ENCODE data around the gene THBS1. TPM values are rescaled to one million over a fixed set of nuclear protein-coding genes. Genes with fewer than 3 reads are reported as not detected.

The THBS1 gene
- total RNA-seq, 1 donor, result 7,420 TPM

DNA sequence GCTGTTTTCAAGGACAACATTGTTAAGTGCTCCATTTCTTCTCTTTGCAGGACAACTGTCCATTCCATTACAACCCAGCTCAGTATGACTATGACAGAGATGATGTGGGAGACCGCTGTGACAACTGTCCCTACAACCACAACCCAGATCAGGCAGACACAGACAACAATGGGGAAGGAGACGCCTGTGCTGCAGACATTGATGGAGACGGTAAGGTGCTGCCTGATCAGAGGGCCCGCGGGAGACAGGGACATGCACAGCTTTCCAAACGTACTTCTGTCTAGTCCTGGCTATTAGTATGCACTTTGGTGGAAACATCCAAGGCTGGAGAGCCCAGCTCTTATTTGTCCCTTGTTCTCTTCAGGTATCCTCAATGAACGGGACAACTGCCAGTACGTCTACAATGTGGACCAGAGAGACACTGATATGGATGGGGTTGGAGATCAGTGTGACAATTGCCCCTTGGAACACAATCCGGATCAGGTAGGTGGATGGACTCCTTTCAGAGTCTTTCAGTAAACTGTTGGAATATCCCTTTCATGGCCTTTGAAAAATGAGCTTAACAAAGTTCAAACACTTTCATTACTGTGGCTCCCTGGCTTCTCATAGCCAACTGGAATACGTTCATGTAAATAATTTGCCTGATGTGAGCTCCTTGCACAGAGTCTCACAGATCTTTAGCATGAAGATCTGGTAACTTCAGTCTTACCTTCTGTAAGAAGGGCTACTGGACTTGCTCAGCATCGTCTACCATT lies 10.4 kb downstream of the THBS1 start:
- TF ChIP-seq, protein P1, sequence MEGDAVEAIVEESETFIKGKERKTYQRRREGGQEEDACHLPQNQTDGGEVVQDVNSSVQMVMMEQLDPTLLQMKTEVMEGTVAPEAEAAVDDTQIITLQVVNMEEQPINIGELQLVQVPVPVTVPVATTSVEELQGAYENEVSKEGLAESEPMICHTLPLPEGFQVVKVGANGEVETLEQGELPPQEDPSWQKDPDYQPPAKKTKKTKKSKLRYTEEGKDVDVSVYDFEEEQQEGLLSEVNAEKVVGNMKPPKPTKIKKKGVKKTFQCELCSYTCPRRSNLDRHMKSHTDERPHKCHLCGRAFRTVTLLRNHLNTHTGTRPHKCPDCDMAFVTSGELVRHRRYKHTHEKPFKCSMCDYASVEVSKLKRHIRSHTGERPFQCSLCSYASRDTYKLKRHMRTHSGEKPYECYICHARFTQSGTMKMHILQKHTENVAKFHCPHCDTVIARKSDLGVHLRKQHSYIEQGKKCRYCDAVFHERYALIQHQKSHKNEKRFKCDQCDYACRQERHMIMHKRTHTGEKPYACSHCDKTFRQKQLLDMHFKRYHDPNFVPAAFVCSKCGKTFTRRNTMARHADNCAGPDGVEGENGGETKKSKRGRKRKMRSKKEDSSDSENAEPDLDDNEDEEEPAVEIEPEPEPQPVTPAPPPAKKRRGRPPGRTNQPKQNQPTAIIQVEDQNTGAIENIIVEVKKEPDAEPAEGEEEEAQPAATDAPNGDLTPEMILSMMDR (IDR thresholded peaks at IDR 0.05; ENCODE audit: insufficient read depth, low read depth, low read length), result no peak
- no peak overlapping the region for H3K4me3 ChIP-seq (ENCODE audit: low read depth, low read length)
- peak; percentile 34 for DNase-seq (ENCODE audit: low read depth)

GRCh38 chr15:39591896-39592315 lies 11.0 kb downstream of the THBS1 start:
- TF ChIP-seq, protein P1 (IDR thresholded peaks at IDR 0.05; ENCODE audit: insufficient read depth, low read depth, low read length), result no peak
- H3K4me3 ChIP-seq (ENCODE audit: low read depth, low read length), result no peak overlapping the region
- DNase-seq (ENCODE audit: low read depth), result peak; percentile 30

DNA sequence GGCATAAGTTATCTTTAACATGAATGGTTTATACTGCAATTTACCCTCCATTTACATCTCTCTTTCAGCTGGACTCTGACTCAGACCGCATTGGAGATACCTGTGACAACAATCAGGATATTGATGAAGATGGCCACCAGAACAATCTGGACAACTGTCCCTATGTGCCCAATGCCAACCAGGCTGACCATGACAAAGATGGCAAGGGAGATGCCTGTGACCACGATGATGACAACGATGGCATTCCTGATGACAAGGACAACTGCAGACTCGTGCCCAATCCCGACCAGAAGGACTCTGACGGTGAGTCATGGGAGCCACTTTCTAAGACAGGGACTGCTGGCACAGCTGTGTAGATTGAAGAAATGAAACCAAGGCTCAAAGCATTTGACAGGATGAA lies 11.6 kb downstream of the THBS1 start:
- TF ChIP-seq, protein P1 (IDR thresholded peaks at IDR 0.05; ENCODE audit: insufficient read depth, low read depth, low read length), result no peak
- DNase-seq (ENCODE audit: low read depth), result peak; percentile 37
- no peak overlapping the region for H3K4me3 ChIP-seq (ENCODE audit: low read depth, low read length)

- DNase-seq (ENCODE audit: low read depth), result peak; percentile 19
- TF ChIP-seq, protein P1 (IDR thresholded peaks at IDR 0.05; ENCODE audit: insufficient read depth, low read depth, low read length), result no peak
- no peak overlapping the region for H3K4me3 ChIP-seq (ENCODE audit: low read depth, low read length)
Measured at GRCh38 chr15:39593071-39593655, 12.3 kb downstream of the THBS1 start.

- peak; percentile 19 for DNase-seq (ENCODE audit: low read depth)
- TF ChIP-seq, protein P1 (IDR thresholded peaks at IDR 0.05; ENCODE audit: insufficient read depth, low read depth, low read length), result no peak
- no peak overlapping the region for H3K4me3 ChIP-seq (ENCODE audit: low read depth, low read length)
Measured at GRCh38 chr15:39593656-39594445, 13.0 kb downstream of the THBS1 start.

DNA sequence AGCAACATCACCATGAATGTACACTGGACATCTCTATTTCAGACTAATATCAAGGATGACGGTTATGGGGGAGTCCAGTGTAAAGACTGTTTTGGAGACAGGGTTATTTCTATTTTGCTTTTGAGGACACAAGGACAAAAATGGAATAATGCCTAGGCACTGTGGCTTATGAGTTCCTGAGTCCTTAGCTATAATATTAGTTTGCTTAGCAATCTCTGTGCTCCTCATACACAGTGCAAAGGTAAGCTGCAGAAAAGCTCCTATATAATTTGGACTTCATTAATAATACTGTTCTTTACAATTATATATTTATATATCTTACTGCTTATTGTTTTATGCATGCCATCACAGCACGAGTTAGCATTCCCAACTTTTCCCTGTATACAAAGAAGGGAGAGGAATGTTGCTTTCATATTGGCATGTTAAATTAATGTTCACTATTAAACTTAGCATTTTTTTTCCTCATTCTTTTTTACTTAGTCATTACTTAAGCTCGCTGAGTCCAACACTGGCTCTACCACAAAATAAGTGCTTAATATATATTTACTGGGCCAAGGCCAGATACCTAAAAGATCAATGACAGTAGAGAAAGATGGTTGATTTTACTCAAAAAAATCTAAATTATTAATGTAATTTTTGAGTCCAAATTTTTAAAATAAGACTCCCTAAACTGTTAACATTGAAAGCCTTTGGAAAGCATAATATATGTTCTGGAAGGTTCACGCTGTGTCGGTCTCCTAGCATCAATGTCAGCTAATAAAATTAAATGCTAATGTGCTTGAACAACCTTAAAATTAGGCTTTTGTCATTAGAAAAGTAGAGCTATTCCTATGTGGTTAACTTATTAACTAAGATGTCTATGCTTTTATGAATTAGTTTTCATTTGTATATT lies 13.8 kb downstream of the THBS1 start:
- TF ChIP-seq, protein P1 (IDR thresholded peaks at IDR 0.05; ENCODE audit: insufficient read depth, low read depth, low read length), result no peak
- no peak overlapping the region for H3K4me3 ChIP-seq (ENCODE audit: low read depth, low read length)
- DNase-seq (ENCODE audit: low read depth), result peak; percentile 41

Data from fibroblast of villous mesenchyme (primary cell).